GM21381 (cell line): ENCODE results near the gene CMSS1.

ENCODE experiments used
- ATAC-seq: cut with Tn5 transposase; IDR thresholded peaks from one replicate; pipeline ENCODE4 v1.9.1; 2021; ENCODE audit warnings: mild to moderate bottlenecking, moderate library complexity; ENCODE audit not compliant: unreplicated experiment

Gene CMSS1

DNA sequence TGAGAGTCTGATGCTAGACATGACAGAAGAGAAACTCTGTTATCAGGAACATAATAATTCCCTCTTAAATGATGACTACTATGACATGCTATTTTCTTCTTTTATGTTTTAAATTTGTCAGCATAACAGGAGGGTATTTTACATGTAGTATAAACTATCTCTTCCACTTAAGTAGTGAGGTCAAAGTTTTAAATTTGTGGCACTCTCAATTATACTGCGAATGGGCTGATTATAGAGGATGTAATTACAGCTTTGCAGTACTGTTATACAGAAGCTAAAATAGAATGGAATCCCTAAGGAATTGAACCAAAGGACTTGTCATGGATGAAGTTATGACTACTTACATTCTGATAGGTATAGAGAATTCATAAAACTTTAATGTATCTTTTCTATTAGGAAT is 34.3 kb downstream of the CMSS1 start:
- no peak for ATAC-seq

DNA sequence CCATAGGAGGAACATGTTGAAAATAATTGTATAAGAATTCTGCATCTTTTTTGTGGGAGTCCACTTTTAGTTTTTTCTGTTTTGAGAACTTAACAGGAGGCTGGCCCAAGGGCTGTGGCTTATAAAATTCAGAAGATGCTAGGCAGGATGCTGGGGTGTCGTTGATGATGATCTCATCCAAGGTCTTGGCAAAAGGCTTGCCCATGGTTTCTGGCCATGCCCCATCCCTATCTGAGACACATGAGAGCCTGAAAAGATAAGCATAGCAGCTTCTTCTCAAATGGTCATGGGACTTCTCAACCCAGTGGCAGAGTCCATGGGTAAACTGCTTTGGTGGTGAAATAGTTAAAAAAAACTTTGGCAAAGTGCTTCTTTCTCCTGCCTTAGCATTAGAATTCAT is 35.2 kb downstream of the CMSS1 start:
- no peak for ATAC-seq

DNA sequence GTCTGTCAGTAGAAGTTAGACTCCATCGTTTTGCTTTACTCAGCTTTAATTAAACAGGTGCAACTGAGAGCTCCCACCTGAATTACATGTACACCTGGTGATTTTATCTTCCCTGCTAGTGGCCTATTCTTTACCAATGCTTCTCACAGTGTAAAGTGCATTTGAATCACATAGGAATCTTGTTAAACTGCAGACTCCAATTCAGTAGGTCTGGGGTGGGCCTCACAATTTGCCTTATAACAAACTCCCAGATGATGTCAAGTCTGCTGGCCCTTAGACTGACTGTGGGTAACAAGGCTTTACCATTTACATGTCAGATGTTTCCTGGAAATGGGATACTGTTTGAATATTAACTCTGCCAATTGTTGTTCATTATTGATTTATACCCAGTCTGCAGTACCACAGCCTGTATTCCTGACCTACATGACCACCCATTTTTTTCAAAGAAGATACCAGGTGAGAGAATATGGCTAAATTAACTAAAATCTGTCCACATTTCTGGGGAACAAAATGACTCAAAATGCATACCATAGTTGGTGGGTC is 37.2 kb downstream of the CMSS1 start:
- no peak for ATAC-seq

DNA sequence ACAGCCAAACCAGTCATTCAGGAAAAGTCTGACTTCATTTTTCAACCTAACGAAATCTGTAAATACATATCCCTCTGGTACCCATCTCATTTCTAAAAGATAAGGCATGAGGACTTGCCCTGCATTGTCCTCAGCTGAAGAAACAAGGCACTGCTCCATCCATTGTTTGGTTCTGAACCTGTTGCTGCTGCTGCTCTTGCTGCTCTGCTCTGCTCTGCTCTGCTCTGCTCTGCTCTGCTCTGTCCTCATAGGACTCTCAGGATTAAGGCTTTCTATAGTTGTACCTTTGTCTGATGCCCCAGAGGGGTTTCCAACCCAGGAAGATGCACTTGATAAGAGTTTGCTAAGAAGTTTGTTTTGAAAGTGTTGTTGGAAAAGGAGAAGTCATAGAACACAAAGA is 38.2 kb downstream of the CMSS1 start:
- no peak for ATAC-seq

DNA sequence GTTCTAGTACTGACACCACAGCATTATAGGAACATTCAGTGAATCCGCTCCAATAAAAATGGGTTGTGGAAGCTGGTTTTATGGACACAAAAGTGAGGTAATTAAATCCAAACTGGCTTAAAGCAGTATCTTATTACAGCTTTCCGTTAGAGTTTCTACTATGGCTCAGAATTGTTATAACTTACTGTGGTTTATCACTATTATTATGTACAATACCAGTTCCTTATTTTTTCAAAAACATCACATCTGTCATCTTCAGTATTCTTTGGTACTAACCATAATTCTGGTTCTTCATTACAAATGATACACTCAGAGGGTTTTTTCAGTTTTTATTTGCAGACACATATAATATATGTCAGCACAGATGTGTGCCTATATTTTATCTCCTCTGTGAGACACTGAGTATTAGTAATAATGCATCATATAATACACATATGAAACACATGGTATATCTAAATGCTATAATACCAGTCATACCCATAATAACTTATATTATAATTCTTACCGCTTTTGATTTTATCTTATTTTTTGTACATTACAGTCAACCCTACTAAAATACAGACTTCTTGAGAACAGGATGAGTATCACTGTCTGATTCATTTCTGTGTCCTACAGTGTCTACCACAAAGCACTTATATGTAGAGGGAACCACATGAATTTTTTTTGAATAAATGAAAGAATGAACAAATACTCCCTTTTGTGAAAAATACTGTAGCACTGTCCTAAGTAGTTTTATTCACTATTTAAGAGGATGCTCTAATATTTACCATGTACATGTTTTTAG is 39.0 kb downstream of the CMSS1 start:
- no peak for ATAC-seq

DNA sequence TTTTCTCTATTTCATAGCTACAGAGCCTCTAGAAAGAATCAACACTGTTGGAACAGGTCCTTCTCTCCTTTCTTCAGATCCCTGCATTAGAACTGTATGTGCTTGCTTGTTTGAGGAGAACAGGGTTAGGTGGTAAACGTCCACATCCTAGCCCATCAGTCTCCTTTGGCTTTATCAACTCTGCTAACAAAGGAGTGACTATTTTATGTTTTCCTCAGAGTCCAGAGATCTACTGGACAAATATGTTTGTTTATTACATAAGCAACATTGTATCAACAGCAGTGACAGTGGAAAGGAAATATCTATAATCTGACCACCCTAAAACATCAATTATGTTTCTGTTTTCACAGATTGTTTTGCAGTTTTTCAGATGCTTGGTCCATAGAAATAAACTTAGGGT is 39.6 kb downstream of the CMSS1 start:
- ATAC-seq = no peak

DNA sequence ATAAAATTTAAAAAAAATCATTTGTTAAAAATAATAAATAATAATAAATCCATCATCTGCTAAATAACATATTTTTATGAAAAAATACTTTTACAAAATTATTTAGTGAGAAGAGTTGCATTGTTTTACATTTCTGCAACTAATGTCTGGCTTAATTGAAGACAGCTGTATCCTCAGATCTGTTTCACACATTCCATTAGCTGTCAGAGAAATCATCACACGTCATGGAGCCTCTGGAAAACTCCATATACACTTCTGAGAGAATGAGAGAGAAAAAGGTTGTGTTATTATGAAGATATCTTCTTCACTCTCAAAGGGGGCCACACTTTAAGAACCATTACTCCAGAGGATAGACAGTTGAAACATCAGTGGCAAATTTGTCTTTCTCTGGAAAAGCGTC is 40.8 kb downstream of the CMSS1 start:
- no peak for ATAC-seq

DNA sequence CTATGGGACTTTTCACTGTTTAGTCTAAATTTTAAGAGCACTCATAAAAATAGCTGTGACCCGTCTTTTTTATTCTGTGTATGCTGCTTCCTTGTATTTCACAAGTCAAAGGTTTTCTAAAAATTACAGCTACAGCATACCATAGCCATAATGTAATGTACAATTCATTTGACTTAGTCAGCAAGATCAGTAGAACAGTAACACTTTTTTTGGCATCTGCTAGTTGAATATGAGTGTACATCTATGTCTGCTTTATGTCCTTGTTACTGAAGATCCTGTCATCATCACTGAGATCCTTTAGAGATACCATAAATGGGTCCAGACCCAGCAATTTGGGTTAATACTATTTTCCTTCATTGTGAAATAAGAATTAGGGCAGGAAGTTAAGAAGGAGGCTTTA is 42.2 kb downstream of the CMSS1 start:
- no peak for ATAC-seq

DNA sequence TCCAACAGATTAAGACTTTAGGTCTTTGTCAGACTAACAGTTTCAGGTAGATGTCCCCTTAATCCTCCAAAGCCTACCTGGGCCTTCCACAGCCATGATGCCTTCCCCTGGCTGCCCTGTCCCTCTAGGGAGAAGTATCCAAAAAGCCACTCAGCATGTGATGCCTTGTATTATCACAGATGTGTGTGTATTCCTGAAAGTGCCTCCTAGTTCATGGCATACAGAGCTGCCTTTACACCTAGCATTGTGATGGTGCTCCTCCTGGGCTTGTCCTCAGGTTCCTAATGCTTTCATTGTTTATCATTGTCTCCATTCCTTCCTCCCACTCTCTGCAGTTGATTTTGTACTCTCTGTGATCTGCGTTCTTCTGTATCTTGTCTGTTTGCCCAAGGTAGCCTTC is 43.6 kb downstream of the CMSS1 start:
- ATAC-seq = no peak

DNA sequence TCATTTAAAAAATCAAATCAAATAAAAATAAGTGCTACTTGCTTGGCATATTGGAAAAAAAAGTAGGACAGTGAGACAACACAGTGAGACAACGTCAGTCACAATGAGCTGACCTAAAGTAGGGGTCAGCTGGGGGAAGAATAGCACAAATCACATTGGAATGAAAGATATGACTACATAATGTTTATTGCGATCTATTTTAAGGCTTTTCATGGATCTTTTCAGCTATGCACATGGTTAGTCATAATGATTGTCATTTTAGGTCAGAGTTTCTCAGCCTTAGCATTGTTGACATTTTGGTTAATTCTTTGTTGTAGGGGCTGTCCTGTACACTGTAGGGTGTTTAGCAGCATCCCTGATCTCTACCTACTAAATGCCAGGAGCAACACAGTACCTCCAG is 44.5 kb downstream of the CMSS1 start:
- ATAC-seq = no peak

DNA sequence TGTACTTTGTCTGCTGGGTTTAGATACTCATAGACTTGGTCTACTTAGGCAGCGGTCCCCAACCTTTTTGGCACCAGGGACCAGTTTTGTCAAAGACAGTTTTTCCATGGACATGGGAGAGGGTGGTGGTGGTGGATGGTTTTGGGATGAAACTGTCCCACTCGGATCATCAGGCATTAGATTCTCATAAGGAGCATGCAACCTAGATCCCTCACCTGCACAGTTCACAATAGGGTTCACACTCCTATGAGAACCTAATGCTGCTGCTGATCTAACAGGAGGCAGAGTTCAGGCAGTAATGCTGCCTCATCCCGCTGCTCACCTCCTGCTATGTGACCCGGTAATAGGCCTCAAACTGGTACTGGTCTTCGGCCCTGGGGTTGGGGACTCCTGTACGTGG is 45.3 kb downstream of the CMSS1 start:
- ATAC-seq = no peak

DNA sequence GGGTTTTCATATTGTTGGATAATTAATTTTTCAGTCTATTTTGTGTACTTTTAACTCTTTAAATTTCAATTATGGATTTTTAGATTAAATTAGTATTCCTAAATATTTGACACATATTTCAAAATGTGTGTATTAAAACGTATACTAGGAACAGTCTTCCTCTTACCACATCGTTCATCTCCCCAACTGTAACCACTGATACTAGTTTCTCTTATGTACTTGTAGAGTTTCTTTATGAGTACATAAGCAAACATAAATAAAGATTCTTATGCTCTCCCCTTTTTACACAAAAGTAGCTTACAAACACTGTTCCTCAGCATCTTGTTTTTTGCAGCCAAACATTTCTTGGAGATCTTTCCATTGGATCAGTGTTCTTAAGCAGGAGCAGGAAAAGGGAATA is 45.9 kb downstream of the CMSS1 start:
- peak; percentile 46 for ATAC-seq

DNA sequence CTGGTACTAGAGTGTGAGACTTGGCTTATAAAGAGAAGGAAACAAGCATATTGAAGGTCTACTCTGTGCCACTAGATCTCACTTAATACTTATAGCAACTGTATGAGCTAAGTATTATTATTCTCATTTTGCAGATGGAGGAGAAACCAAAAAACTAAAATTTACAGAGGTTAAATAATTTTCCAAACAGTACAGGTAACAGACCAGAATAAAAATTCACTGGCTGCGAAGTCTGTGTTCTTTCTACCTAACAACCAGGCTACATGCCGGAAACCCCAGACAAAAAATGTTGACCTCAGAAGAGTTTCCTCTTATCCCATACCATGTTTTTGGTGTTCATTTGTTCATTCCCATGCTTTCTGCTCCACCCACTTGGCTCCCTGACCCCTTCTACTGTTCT is 46.6 kb downstream of the CMSS1 start:
- ATAC-seq = no peak

DNA sequence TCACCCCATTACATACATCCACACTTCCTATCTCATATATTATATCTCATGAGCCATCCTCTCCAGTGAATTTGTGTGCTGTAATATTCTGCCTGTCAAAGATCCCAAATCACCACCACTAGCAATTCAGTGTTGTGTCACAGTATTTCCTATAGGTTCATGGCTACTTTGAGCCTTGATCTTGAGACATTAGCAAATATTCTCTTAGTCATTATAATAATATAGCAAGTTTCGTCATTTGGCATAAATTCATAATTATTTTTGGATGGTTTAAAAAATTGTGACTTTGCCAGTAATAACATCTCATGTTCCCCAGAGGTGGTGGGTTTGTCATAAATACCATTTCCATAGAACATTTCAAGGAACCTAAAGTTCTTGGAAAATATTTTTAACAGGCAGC is 47.7 kb downstream of the CMSS1 start:
- ATAC-seq = no peak

DNA sequence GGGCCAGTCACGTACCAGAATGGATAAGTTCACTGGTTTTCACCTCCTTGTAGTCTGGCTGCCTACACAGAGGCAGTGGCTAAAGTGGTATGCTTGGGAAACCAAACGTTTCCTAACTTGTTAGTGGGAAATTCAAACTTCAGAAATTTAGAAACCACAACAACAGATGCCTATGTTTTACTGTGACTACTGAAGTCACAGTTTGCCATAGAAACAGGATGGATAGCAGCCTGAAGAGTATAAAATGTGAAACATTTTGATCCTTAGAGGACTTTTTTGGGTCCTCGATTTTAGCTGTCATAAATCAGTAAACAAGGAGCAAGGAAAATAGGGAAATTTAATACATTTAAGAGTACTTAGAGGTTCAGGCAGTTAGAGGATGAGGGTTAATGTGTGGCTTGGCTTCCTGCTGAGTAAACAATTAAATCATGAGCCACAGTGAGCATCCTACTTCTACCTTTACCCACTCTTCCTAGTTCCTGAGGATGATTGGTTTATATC is 48.6 kb downstream of the CMSS1 start:
- no peak for ATAC-seq

DNA sequence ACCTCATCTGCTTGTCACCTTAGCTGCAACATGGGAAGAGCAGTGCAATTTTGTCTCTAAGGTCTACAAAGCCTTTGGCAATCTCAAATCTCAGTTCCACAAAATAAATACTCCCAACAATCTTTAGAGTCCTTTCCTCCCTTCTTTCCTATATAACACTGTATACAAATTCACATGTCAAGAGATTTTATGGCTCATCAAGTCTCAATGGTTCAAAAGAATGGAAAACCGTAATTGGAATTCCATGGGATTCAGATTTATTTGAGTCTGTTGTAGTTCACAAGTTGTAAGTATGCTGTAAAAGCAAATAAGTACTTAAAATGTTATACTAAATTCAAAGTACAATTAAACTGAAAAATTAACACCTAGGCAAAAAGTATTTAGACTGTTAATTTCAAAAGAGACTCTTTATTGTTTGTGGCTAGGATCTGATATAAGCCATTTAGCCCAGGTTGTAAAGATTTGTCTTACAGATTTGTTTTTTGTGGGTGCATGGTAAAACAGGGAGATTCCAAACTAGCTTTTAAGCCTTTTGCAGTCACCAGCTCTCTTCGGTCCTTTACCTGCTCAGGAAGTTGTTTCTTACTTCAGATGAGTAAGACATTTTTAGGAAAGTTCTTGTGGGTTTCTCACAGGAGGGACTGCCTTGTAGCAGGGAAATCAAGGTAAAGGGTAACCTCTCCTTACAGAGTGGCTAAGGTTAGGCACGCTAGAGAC is 50.1 kb downstream of the CMSS1 start:
- ATAC-seq = no peak

DNA sequence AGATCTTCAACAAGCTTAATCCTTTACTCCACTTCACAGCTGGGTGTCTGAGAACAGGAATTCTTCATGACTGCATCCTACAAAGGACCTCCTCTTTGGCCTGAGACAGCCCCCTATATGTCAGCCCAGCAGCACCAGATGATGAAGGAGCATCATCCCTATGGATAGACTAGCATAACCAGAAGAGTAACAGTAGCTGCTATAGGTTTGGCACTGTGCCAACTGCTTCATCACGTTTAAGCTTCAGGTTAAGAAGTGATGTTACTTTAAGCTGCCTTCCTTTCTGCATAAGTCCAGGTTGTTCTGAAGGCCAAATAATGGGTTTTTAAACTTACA is 50.6 kb downstream of the CMSS1 start:
- ATAC-seq = no peak

DNA sequence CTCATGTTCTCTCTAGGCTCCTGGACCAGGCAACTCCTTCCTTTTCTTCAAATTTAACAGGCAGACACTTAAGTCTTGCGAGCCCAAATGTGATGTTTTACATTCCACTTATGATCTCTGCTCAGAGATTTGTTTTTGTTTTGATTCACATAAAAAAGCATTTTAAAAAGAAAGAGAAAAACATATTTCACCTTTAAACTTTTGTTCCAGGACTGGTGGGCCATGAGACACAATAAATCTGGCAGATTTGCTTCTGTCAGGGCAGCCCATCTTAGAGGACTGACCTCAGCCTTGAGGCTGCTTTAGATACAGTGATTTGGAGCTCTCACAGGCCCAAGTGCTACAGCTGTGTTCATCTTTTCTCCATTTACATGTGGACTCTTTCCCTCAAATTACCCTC is 52.0 kb downstream of the CMSS1 start:
- ATAC-seq = no peak

DNA sequence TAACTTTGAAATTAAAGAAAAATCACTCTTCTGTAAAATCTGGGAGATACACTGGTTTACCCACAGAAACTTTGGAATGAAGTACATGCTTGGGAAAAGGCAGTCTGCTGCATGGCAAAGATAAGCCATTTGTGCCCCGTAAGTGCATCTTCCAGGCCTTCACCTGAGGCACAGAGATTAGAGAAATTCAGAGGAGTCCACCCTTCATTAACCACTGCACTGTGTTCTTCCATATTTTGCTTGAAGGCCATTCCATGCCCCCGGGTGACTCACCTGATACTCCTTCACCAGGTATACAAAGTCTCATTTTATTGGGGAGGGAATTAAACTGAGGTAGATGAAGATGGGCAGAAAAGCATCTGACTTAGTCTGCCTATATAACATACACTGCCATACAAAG is 53.0 kb downstream of the CMSS1 start:
- no peak for ATAC-seq

DNA sequence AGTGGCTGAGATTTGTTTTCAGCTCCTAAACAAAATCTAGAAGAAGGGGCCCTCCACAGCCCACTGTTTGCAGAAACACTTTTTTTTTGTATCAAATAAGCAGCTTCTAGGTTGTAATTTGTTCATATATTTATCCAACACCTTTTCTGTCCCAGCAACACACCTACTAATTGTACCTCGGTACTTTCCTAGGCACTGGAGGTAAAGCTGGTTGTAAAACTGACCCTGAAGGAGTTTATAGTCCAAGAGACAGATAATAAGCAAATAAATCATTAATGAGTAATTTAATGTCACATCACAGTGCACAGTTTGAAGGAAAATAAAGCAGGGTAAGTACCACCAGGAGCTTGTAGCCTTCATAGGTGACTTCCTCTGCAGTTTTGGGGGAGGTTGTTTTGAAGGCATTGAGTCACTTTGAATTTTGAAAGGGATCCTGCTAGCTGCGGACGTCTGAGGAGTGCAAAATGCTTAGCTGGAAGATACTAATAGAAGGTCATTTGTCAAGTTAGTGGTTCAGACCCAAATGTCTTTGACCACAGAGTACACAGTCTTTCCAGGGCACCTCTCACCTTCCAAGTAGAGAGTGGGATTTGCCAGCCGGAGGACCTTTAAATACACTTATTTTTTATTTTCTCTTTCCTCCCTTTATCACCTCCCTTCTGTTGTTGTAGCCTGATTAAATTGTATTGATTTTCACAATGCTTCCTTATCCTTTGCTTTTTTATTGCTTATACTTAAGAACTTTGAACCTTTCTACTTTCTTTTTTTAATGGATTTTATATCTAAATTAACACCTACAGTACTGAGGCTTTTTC is 53.8 kb downstream of the CMSS1 start:
- no peak for ATAC-seq

DNA sequence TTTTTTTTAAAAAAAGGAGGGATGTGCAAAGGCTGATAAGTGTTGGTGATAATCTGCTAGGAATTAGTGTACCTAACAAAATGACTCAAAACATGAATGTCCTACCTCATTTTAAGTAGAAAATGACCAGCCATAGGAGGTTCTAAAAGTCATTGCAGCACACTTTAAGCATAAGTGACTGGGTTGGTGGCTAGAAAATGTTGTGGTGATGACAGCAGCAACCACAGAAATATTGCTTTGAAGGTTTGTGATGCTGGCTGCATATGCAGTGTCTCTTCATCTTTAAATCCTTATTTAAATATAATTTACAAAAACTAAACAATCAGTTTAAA is 55.2 kb downstream of the CMSS1 start:
- ATAC-seq = peak; percentile 41
